Activated CD8-positive, alpha-beta T cell treated with anti-CD3 and anti-CD28 coated beads, Interleukin-2, amount 10 ng/mL, durations not matched to agents 7 days and 5 days (primary cell): ENCODE results near the gene BCLAF1. TPM values are rescaled to one million over a fixed set of nuclear protein-coding genes. Genes with fewer than 3 reads are reported as not detected.

Source experiments
- ATAC-seq: fragments of 150-1000 bp; cut with Tn5 transposase; one replicate; pipeline ENCODE4 v1.10.0; 2021; ENCODE audit warnings: moderate library complexity
- CTCF ChIA-PET: fragments of 350-600 bp; sonication (Branson Sonifier 250); formaldehyde crosslinking; loops from one replicate; lab custom pipeline; 2021; ENCODE audit warnings: antibody characterized with exemption; lab: Charles Lee
- POLR2A ChIA-PET: fragments of 350-600 bp; sonication (Branson Sonifier 250); formaldehyde crosslinking; loops from one replicate; lab custom pipeline; 2021; ENCODE audit warnings: antibody characterized with exemption; lab: Charles Lee
- DNase-seq: peaks from one replicate; pipeline ENCODE4 v3.0.0-alpha.2; 2020
- H3K27ac Mint-ChIP-seq: one replicate; pipeline ENCODE4 v1.8.0; 2021; ENCODE audit warnings: mild to moderate bottlenecking, mixed read lengths
- H3K27me3 Mint-ChIP-seq: one replicate; pipeline ENCODE4 v1.8.0; 2021; ENCODE audit warnings: low read depth, mixed read lengths
- H3K36me3 Mint-ChIP-seq: one replicate; pipeline ENCODE4 v1.8.0; 2021; ENCODE audit warnings: low read depth, mixed read lengths
- H3K4me1 Mint-ChIP-seq: one replicate; pipeline ENCODE4 v1.8.0; 2021; ENCODE audit warnings: low read depth, mixed read lengths
- H3K4me3 Mint-ChIP-seq: one replicate; pipeline ENCODE4 v1.8.0; 2021; ENCODE audit warnings: mild to moderate bottlenecking, mixed read lengths
- H3K9me3 Mint-ChIP-seq: one replicate; pipeline ENCODE4 v1.8.0; 2022; ENCODE audit warnings: mixed read lengths; ENCODE audit not compliant: insufficient read depth
- total RNA-seq, 2 experiments: library from RNA; stranded (reverse); gene quantifications; one replicate each; pipeline ENCODE4 v1.2.3, GENCODE V29; 2021

BCLAF1 gene
- total RNA-seq, 2 experiments from 2014 or later: 126 to 133 TPM

- POLR2A ChIA-PET: interaction anchor here (0.9 to 7.7 kb wide), 6 partner anchors 8 to 43 kb away, joined by 3 to 140 read pairs (median 6); partner anchors contain the start of gene BCLAF1
- H3K4me1 Mint-ChIP-seq: peaks cover 45% of the 10 kb centered on the region
- no peaks in the 10 kb centered on the region for H3K27me3 Mint-ChIP-seq
- H3K4me3 Mint-ChIP-seq: peak overlapping the region; percentile 92
- DNase-seq (peak; percentile 29), ATAC-seq (peak; percentile 1)
- no peaks in the 10 kb centered on the region for H3K9me3 Mint-ChIP-seq
- H3K36me3 Mint-ChIP-seq: peaks cover 54% of the 10 kb centered on the region
- CTCF ChIA-PET: interaction anchor here (1.0 to 4.1 kb wide), 5 partner anchors 11 to 66 kb away, joined by 3 to 25 read pairs (median 9); no protein-coding TSS in a partner anchor
- H3K27ac Mint-ChIP-seq: peak overlapping the region; percentile 94
Measured at GRCh38 chr6:136249336-136249735, 40.3 kb downstream of the BCLAF1 start.

DNA sequence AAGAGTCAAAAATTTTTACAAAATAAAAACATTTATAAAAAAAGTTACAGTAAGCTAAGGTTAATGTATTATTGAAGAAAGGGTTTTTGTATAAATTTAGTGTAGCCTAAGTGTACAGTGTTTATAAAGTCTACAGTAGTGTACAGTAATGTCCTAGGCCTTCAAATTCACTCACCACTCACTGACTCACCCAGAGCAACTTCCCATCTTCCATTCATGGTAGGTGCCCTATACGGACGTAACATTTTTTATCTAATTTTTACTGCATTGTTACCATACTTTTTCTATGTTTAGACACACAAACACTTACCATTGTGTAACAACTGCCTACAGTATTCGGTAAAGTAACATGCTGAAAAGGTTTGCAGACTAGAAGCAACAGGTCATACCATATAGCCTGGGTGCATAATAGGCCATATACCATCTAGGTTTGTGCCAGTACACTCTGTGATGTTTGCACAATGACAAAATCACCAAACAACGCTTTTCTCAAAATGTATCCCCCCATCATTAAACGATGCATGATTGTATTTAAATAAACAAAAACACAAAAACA is 45.5 kb downstream of the BCLAF1 start:
- ATAC-seq (no peak), DNase-seq (no peak)
- Mint-ChIP-seq H3K4me1 (peaks cover 27% of the 10 kb centered on the region), H3K9me3 (no peaks in the 10 kb centered on the region), H3K36me3 (peaks cover 64% of the 10 kb centered on the region), H3K27me3 (no peaks in the 10 kb centered on the region), H3K4me3 (no peak overlapping the region), H3K27ac (no peak overlapping the region)
- POLR2A ChIA-PET: no interaction called here
- CTCF ChIA-PET: no interaction called here

DNA sequence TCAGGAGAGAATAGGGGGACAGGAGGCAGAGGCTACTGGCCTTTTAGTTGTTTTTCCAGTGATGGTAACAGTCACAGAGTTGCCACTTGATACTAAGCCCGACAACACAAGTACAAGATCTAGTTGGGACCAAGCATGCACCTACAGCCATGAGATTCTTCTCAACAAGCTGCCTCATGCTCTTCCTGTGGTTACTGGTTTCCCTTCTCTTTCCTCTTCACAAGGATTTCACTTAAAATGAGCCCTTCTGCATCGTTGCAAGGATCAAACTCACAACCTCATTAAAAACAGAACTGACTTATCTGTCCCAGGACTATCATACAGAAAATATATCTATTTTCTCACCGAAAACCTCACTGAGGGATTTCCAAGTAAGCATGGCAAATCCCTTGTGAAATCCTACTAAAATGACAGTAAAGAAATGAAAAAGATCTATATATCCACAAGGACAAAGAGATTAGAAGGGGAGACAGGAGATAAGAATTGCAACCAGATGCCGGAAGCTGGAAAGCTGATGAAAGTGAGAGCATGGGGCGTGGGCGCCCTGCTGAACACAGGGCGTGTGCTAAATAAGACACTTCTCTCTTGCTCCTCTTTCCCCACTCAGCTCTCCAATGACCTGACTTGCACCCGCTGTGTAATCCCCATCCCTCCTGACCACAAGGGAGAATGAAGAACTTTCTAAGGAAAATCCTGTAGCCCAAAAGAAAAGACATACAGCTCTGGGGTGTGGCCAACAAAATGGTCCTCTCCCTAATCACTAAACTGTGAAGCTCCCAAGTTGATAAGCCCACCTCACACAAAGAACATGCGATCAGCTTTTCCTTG is 53.0 kb downstream of the BCLAF1 start:
- ATAC-seq (no peak), DNase-seq (no peak)
- H3K27me3 Mint-ChIP-seq: no peaks in the 10 kb centered on the region
- no peaks in the 10 kb centered on the region for H3K9me3 Mint-ChIP-seq
- ChIA-PET CTCF (interaction anchor here (1.9 to 3.4 kb wide), 2 partner anchors 10 to 14 kb away, joined by 9 to 17 read pairs; partner anchors contain the start of gene MTFR2), POLR2A (interaction anchor here (0.9 to 2.2 kb wide), 2 partner anchors 14 to 53 kb away, joined by 5 to 10 read pairs; partner anchors contain the start of gene BCLAF1)
- H3K4me1 Mint-ChIP-seq: peaks cover 19% of the 10 kb centered on the region
- H3K27ac Mint-ChIP-seq: no peak overlapping the region
- no peak overlapping the region for H3K4me3 Mint-ChIP-seq
- H3K36me3 Mint-ChIP-seq: peaks cover 54% of the 10 kb centered on the region

DNA sequence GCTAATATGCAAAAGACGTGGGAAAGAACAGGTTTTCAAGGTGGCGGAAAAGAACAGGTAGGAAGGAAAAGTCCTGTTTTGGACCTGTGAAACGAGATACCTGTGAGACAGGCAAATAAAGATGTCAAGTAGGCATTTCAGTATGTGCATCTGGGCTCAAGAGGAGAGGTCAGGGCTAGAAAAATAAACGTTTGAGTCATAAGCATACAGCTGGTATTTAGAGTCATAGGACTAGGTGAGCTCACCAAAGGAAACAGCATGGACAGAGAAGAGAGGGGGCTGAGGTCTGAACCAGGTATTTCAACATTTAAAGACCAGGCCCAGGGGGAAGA is 54.4 kb downstream of the BCLAF1 start:
- no peaks in the 10 kb centered on the region for H3K27me3 Mint-ChIP-seq
- H3K4me3 Mint-ChIP-seq: no peak overlapping the region
- no peaks in the 10 kb centered on the region for H3K9me3 Mint-ChIP-seq
- ChIA-PET POLR2A (interaction anchor here (0.7 to 1.7 kb wide), 2 partner anchors 15 to 53 kb away, joined by 3 to 5 read pairs; partner anchors contain the start of gene MTFR2), CTCF (interaction anchor here (1.5 kb wide), 1 partner anchor 9 kb away, joined by 5 read pairs; no protein-coding TSS in a partner anchor)
- peaks cover 19% of the 10 kb centered on the region for H3K4me1 Mint-ChIP-seq
- no peak overlapping the region for H3K27ac Mint-ChIP-seq
- DNase-seq: no peak
- no peak for ATAC-seq
- H3K36me3 Mint-ChIP-seq: peaks cover 57% of the 10 kb centered on the region

DNA sequence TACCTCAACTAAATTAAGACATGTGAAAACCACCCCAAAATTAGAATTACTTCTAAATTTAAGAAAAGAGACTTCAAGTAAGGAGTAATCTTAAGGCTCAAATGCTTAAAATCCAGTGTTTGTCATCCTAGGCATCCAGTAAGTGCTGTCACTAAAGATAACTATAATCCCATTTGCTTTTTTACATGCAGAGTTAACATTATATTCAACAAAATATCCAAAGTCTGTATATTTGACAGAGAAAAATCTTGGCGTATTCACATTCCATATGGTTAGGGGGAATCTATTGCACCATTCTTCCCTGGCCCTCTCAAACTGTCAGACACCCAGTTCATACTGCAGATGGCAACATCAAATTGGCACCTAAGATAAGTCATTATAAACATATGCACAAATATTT is 56.9 kb downstream of the BCLAF1 start:
- Mint-ChIP-seq H3K27me3 (no peaks in the 10 kb centered on the region), H3K27ac (no peak overlapping the region), H3K9me3 (no peaks in the 10 kb centered on the region), H3K4me3 (no peak overlapping the region), H3K4me1 (peaks cover 18% of the 10 kb centered on the region), H3K36me3 (peaks cover 47% of the 10 kb centered on the region)
- ATAC-seq: no peak
- DNase-seq: no peak
- ChIA-PET POLR2A (interaction anchor here (0.7 to 1.7 kb wide), 2 partner anchors 12 to 17 kb away, joined by 3 read pairs; no protein-coding TSS in a partner anchor), CTCF (interaction anchor here (1.1 to 1.6 kb wide), 2 partner anchors 9 to 73 kb away, joined by 3 to 4 read pairs; no protein-coding TSS in a partner anchor)

GRCh38 chr6:136230219-136230853 is 59.3 kb downstream of the BCLAF1 start:
- Mint-ChIP-seq H3K9me3 (no peaks in the 10 kb centered on the region), H3K4me3 (no peak overlapping the region), H3K4me1 (peaks cover 9% of the 10 kb centered on the region), H3K36me3 (peaks cover 32% of the 10 kb centered on the region), H3K27me3 (no peaks in the 10 kb centered on the region), H3K27ac (no peak overlapping the region)
- ATAC-seq: no peak
- CTCF ChIA-PET: interaction anchor here (1.1 to 1.5 kb wide), 2 partner anchors 20 to 694 kb away, joined by 4 to 5 read pairs; partner anchors contain the start of gene MTFR2
- no peak for DNase-seq
- POLR2A ChIA-PET: interaction anchor here (2.5 kb wide), 1 partner anchor 60 kb away, joined by 7 read pairs; the partner anchor contains the start of gene BCLAF1

- POLR2A ChIA-PET: no interaction called here
- Mint-ChIP-seq H3K4me1 (peaks cover 8% of the 10 kb centered on the region), H3K27ac (no peak overlapping the region), H3K4me3 (no peak overlapping the region), H3K36me3 (peaks cover 23% of the 10 kb centered on the region), H3K27me3 (no peaks in the 10 kb centered on the region), H3K9me3 (no peaks in the 10 kb centered on the region)
- ATAC-seq (no peak), DNase-seq (no peak)
- CTCF ChIA-PET: interaction anchor here (1.2 kb wide), 2 partner anchors 10 to 319 kb away, joined by 4 read pairs; no protein-coding TSS in a partner anchor
Measured at GRCh38 chr6:136228814-136229213, 60.8 kb downstream of the BCLAF1 start.

GRCh38 chr6:136226674-136227377 is 62.8 kb downstream of the BCLAF1 start:
- H3K4me3 Mint-ChIP-seq: no peak overlapping the region
- no peaks in the 10 kb centered on the region for H3K9me3 Mint-ChIP-seq
- POLR2A ChIA-PET: interaction anchor here (0.7 to 1.3 kb wide), 2 partner anchors 63 to 696 kb away, joined by 4 to 8 read pairs; no protein-coding TSS in a partner anchor
- DNase-seq: no peak
- peaks cover 8% of the 10 kb centered on the region for H3K4me1 Mint-ChIP-seq
- CTCF ChIA-PET: interaction anchor here (0.5 to 2.8 kb wide), 67 partner anchors 8 to 1082 kb away, joined by 3 to 43 read pairs (median 4); partner anchors contain the start of genes AHI1, BCLAF1 and MTFR2
- peaks cover 20% of the 10 kb centered on the region for H3K36me3 Mint-ChIP-seq
- H3K27me3 Mint-ChIP-seq: no peaks in the 10 kb centered on the region
- peak; percentile 67 for ATAC-seq
- no peak overlapping the region for H3K27ac Mint-ChIP-seq

GRCh38 chr6:136226027-136226673 is 63.5 kb downstream of the BCLAF1 start:
- Mint-ChIP-seq H3K9me3 (no peaks in the 10 kb centered on the region), H3K27me3 (no peaks in the 10 kb centered on the region), H3K4me3 (no peak overlapping the region), H3K4me1 (peaks cover 8% of the 10 kb centered on the region), H3K27ac (no peak overlapping the region), H3K36me3 (peaks cover 18% of the 10 kb centered on the region)
- peak; percentile 82 for ATAC-seq
- POLR2A ChIA-PET: interaction anchor here (0.7 to 1.3 kb wide), 2 partner anchors 64 to 695 kb away, joined by 4 to 8 read pairs; no protein-coding TSS in a partner anchor
- CTCF ChIA-PET: interaction anchor here (0.5 to 2.8 kb wide), 70 partner anchors 8 to 1082 kb away, joined by 3 to 43 read pairs (median 4); partner anchors contain the start of genes AHI1, BCLAF1 and MTFR2
- DNase-seq: peak; percentile 70

- CTCF ChIA-PET: interaction anchor here (0.6 to 2.8 kb wide), 42 partner anchors 7 to 786 kb away, joined by 3 to 43 read pairs (median 6); partner anchors contain the start of genes AHI1 and MTFR2
- Mint-ChIP-seq H3K36me3 (peaks cover 12% of the 10 kb centered on the region), H3K27me3 (no peaks in the 10 kb centered on the region), H3K4me1 (peaks cover 8% of the 10 kb centered on the region), H3K27ac (no peak overlapping the region), H3K9me3 (no peaks in the 10 kb centered on the region), H3K4me3 (no peak overlapping the region)
- ATAC-seq (no peak), DNase-seq (no peak)
- POLR2A ChIA-PET: interaction anchor here (1.3 kb wide), 1 partner anchor 65 kb away, joined by 8 read pairs; no protein-coding TSS in a partner anchor
Measured at GRCh38 chr6:136225496-136225895, 64.2 kb downstream of the BCLAF1 start.
